HG03280 (cell line): ENCODE data around the gene PPP1R9A.

Source experiments
- ATAC-seq: cut with Tn5 transposase; IDR thresholded peaks from one replicate; pipeline ENCODE4 v1.9.1; 2021; ENCODE audit warnings: mild to moderate bottlenecking, moderate library complexity; ENCODE audit not compliant: unreplicated experiment

PPP1R9A gene

DNA sequence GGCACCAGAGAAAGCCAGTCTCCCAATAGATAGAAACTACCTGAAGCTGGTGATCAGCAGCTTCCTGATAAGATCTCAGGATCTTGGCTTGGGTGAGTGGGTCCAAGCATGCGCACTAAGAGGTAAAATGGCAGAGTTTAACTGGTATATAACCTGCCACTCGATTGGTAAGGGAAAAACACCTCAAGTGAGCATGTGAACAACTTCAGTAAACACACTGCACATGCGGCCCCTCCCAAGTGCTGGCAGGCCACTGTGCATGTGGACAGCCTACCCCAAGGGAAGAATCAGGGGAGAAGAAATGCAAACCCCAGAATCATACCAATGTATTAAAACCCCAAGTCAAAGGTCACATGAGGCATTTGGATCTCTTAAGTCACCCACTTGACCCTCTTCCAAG is 434.6 kb downstream of the PPP1R9A start:
- ATAC-seq, result no peak

GRCh38 chr7:95342642-95343307 is 435.4 kb downstream of the PPP1R9A start:
- ATAC-seq, result no peak
